CD14-positive monocyte (primary cell): ENCODE data around the gene EPS15. TPM values are rescaled to one million over a fixed set of nuclear protein-coding genes. Genes with fewer than 3 reads are reported as not detected.
"Not testable (repeated sequence)": the region's sequence is repeated elsewhere in the genome, so short reads cannot be mapped to it uniquely, and the experiment has no call there.

Source experiments
- DNase-seq, 3 donors: peaks; one replicate each; pipeline ENCODE4 v3.0.0-alpha.2; 2011 to 2022
- H2AFZ ChIP-seq: 2 replicates; pipeline ENCODE4 v1.6.0; 2012; ENCODE audit warnings: mild to moderate bottlenecking, low read depth, low read length, inconsistent platforms; ENCODE audit not compliant: insufficient read depth, poor library complexity, severe bottlenecking
- H3K27ac ChIP-seq, 2 donors: 1 replicate in 1 of 2; 2 replicates in 1 of 2; pipeline ENCODE4 v1.5.1; 2012 to 2013; ENCODE audit warnings: low read length in 2 of 2, control low read depth in 1 of 2, inconsistent platforms in 1 of 2, low read depth in 1 of 2, mild to moderate bottlenecking in 1 of 2
- H3K27me3 ChIP-seq, 2 donors: one replicate each; pipeline versions ENCODE4 v1.6.0 to v1.6.1; 2011 to 2013; ENCODE audit warnings: low read length in 2 of 2; ENCODE audit not compliant: control insufficient read depth in 2 of 2, insufficient read depth in 2 of 2
- H3K36me3 ChIP-seq, 2 donors: replicated peaks in 1 of 2; 1 replicate in 1 of 2; 2 replicates in 1 of 2; pipeline versions ENCODE4 v1.5.1 to v1.6.1; 2012 to 2013; ENCODE audit warnings: low read length in 2 of 2, control low read depth in 1 of 2, inconsistent platforms in 1 of 2, mild to moderate bottlenecking in 1 of 2; ENCODE audit not compliant: insufficient read depth in 2 of 2, control insufficient read depth in 1 of 2
- H3K4me1 ChIP-seq, 2 donors: 1 replicate in 1 of 2; 2 replicates in 1 of 2; pipeline versions ENCODE4 v1.5.1 to v1.6.1; 2012 to 2013; ENCODE audit warnings: low read length in 2 of 2, control low read depth in 1 of 2, inconsistent platforms in 1 of 2, mild to moderate bottlenecking in 1 of 2, moderate library complexity in 1 of 2; ENCODE audit not compliant: insufficient read depth in 2 of 2, control insufficient read depth in 1 of 2
- H3K4me2 ChIP-seq: replicated peaks from 2 replicates; pipeline ENCODE3; 2012; ENCODE audit warnings: low read length, moderate library complexity, mild to moderate bottlenecking; ENCODE audit not compliant: poor library complexity, severe bottlenecking; ENCODE audit errors: extremely low read depth
- H3K4me3 ChIP-seq, 3 experiments: fragments of 200-600 bp in 1 of 3; sonication (generic) in 1 of 3; replicated peaks in 1 of 3; 1 replicate in 2 of 3; 2 replicates in 1 of 3; pipeline ENCODE4 v1.5.1; 2011 to 2013; ENCODE audit warnings: low read length in 3 of 3, mild to moderate bottlenecking in 3 of 3, control low read depth in 2 of 3, low read depth in 2 of 3, inconsistent platforms in 1 of 3, moderate library complexity in 1 of 3
- H3K79me2 ChIP-seq: 2 replicates; pipeline ENCODE4 v1.6.0; 2012; ENCODE audit warnings: mild to moderate bottlenecking, control low read depth, inconsistent platforms, low read length, moderate library complexity; ENCODE audit not compliant: insufficient read depth
- H3K9ac ChIP-seq: 2 replicates; pipeline ENCODE4 v1.6.0; 2017; ENCODE audit warnings: low read length, mild to moderate bottlenecking; ENCODE audit not compliant: insufficient read depth, poor library complexity, severe bottlenecking
- H3K9me3 ChIP-seq, 2 donors: replicated peaks in 1 of 2; 1 replicate in 1 of 2; 2 replicates in 1 of 2; pipeline versions ENCODE4 v1.5.1 to v1.6.1; 2012 to 2013; ENCODE audit warnings: low read length in 2 of 2, control low read depth in 1 of 2; ENCODE audit not compliant: control insufficient read depth in 1 of 2, insufficient read depth in 1 of 2
- H4K20me1 ChIP-seq: 2 replicates; pipeline ENCODE4 v1.6.0; 2012; ENCODE audit warnings: mild to moderate bottlenecking, low read length, control low read depth, moderate library complexity; ENCODE audit not compliant: insufficient read depth
- H3K27ac Mint-ChIP-seq, 7 donors: one replicate each; pipeline ENCODE4 v1.8.0; 2020; ENCODE audit warnings: mild to moderate bottlenecking in 7 of 7, mixed read lengths in 7 of 7, moderate library complexity in 6 of 7, inconsistent platforms in 2 of 7
- H3K27me3 Mint-ChIP-seq, 3 donors: one replicate each; pipeline ENCODE4 v1.8.0; 2021 to 2022; ENCODE audit warnings: low read depth in 3 of 3, mild to moderate bottlenecking in 3 of 3, mixed read lengths in 3 of 3, moderate library complexity in 3 of 3, inconsistent platforms in 1 of 3
- H3K36me3 Mint-ChIP-seq, 2 donors: one replicate each; pipeline ENCODE4 v1.8.0; 2020; ENCODE audit warnings: mixed read lengths in 2 of 2, inconsistent platforms in 1 of 2, mild to moderate bottlenecking in 1 of 2
- H3K4me1 Mint-ChIP-seq: one replicate; pipeline ENCODE4 v1.8.0; 2020; ENCODE audit warnings: mild to moderate bottlenecking, mixed read lengths
- H3K4me3 Mint-ChIP-seq, 2 donors: one replicate each; pipeline ENCODE4 v1.8.0; 2020; ENCODE audit warnings: mild to moderate bottlenecking in 2 of 2, mixed read lengths in 2 of 2, moderate library complexity in 1 of 2
- H3K9me3 Mint-ChIP-seq, 7 donors: one replicate each; pipeline ENCODE4 v1.8.0; 2020 to 2022; ENCODE audit warnings: mixed read lengths in 7 of 7, mild to moderate bottlenecking in 6 of 7, moderate library complexity in 6 of 7, inconsistent platforms in 2 of 7
- CTCF ChIP-seq: fragments of 200-600 bp; IDR thresholded peaks from one replicate; pipeline ENCODE4 v1.8.0; 2022; ENCODE audit warnings: antibody characterized with exemption, mild to moderate bottlenecking
- WGBS: methylation state at CpG from one replicate; pipeline ENCODE4 v1.1.5; 2013; ENCODE audit warnings: missing lambda C conversion rate; ENCODE audit not compliant: insufficient coverage; 5-methylcytosine and 5-hydroxymethylcytosine counted together
- intact Hi-C, 2 donors: fragments of 100-400 bp; cut with micrococcal nuclease; formaldehyde crosslinking; loops; one replicate each; pipeline versions ENCODE4 v1.15.0 to v1.15.1; 2023
- polyA plus RNA-seq, 3 donors: library from polyadenylated mRNA; depleted of rRNA in 1 of 3; unstranded in 2 of 3; stranded (reverse) in 1 of 3; fragments of 300-500 nt in 2 of 3; fragments of >200 nt in 1 of 3; fragmentation: Illumina TruSeq in 2 of 3; gene quantifications; 1 replicate in 2 of 3; 2 replicates in 1 of 3; pipeline ENCODE4 v1.2.3, GENCODE V29; 2012 to 2021

EPS15 gene
- polyA plus RNA-seq, 3 donors = 26.7 to 53.6 (median 36.4) TPM

GRCh38 chr1:51325878-51326755 lies 192.9 kb downstream of the EPS15 start:
- Histone ChIP-seq H3K9ac (no peak overlapping the region), H3K36me3 (no peaks in the 10 kb centered on the region), H3K27me3 (peaks cover 11 to 17% of the 10 kb centered on the region in 2 donors), H3K4me2 (no peak overlapping the region), H3K27ac (no peak overlapping the region), H4K20me1 (no peaks in the 10 kb centered on the region), H3K79me2 (no peaks in the 10 kb centered on the region), H3K4me3 (no peak overlapping the region), H3K9me3 (no peaks in the 10 kb centered on the region), H2AFZ (no peak overlapping the region), H3K4me1 (peaks cover 6 to 7% of the 10 kb centered on the region in 2 donors)
- TF ChIP-seq CTCF = no peak
- H3K4me1 Mint-ChIP-seq = peaks cover 8% of the 10 kb centered on the region
- 91% methylated on average over 11 of the region's 16 CpGs for WGBS
- peaks cover 1 to 7% of the 10 kb centered on the region in 2 donors for H3K36me3 Mint-ChIP-seq
- H3K4me3 Mint-ChIP-seq = no peak overlapping the region
- H3K27me3 Mint-ChIP-seq = peaks cover 19 to 23% (median 20%) of the 10 kb centered on the region in 3 donors
- H3K9me3 Mint-ChIP-seq = peaks cover 0 to 6% (median 5%) of the 10 kb centered on the region in 7 donors
- no peak for DNase-seq
- intact Hi-C loops = no loop called here
- H3K27ac Mint-ChIP-seq = no peak overlapping the region

GRCh38 chr1:51325391-51325790 lies 193.7 kb downstream of the EPS15 start:
- H3K27me3 ChIP-seq = peaks cover 5 to 10% of the 10 kb centered on the region in 2 donors
- TF ChIP-seq CTCF = no peak
- peaks cover 0 to 3% (median 0%) of the 10 kb centered on the region in 7 donors for H3K9me3 Mint-ChIP-seq
- no peak overlapping the region for H3K27ac ChIP-seq
- H3K36me3 Mint-ChIP-seq = peaks cover 0 to 2% of the 10 kb centered on the region in 2 donors
- intact Hi-C loops = no loop called here
- no peak overlapping the region for H3K27ac Mint-ChIP-seq
- no peak overlapping the region for H3K4me3 ChIP-seq
- WGBS = 80% methylated on average over 1 of the region's 1 CpG
- H3K4me3 Mint-ChIP-seq = no peak overlapping the region
- H3K9me3 ChIP-seq = no peaks in the 10 kb centered on the region
- no peaks in the 10 kb centered on the region for H3K4me1 ChIP-seq
- peaks cover 13 to 18% (median 13%) of the 10 kb centered on the region in 3 donors for H3K27me3 Mint-ChIP-seq
- H3K9ac ChIP-seq = no peak overlapping the region
- no peaks in the 10 kb centered on the region for H4K20me1 ChIP-seq
- no peaks in the 10 kb centered on the region for H3K79me2 ChIP-seq
- no peak overlapping the region for H3K4me2 ChIP-seq
- H3K4me1 Mint-ChIP-seq = peaks cover 2% of the 10 kb centered on the region
- H3K36me3 ChIP-seq = no peaks in the 10 kb centered on the region
- no peak overlapping the region for H2AFZ ChIP-seq
- no peak for DNase-seq

GRCh38 chr1:51325011-51325385 lies 194.1 kb downstream of the EPS15 start:
- H3K79me2 ChIP-seq, H3K9me3 ChIP-seq, H3K4me2 ChIP-seq, intact Hi-C loops, H3K4me3 ChIP-seq, H3K4me1 Mint-ChIP-seq, H3K27ac ChIP-seq, H3K9me3 Mint-ChIP-seq, H3K36me3 ChIP-seq, H4K20me1 ChIP-seq, H3K4me3 Mint-ChIP-seq, DNase-seq, H3K9ac ChIP-seq, H2AFZ ChIP-seq, H3K4me1 ChIP-seq, H3K27me3 ChIP-seq, H3K27ac Mint-ChIP-seq, H3K36me3 Mint-ChIP-seq: not testable (repeated sequence)
- WGBS = 100% methylated on average over 4 of the region's 8 CpGs
- peaks cover 13 to 17% (median 14%) of the 10 kb centered on the region in 3 donors for H3K27me3 Mint-ChIP-seq
